ENCODE measurements around the gene NUDT2.

The NUDT2 gene

GRCh38 chr9:34371886-34372466 is 42.6 kb downstream of the NUDT2 start:
- no peak for DNase-seq

GRCh38 chr9:34372467-34373011 is 43.2 kb downstream of the NUDT2 start:
- no peak for DNase-seq

- no peak for DNase-seq
Observed at GRCh38 chr9:34373749-34374148, 44.4 kb downstream of the NUDT2 start.

- no peak for DNase-seq
Observed at GRCh38 chr9:34374339-34374738, 45.0 kb downstream of the NUDT2 start.

- DNase-seq, result no peak
Observed at GRCh38 chr9:34374905-34375552, 45.7 kb downstream of the NUDT2 start.

GRCh38 chr9:34375901-34376595 is 46.7 kb downstream of the NUDT2 start:
- DNase-seq, result no peak

- peak; percentile 95 for DNase-seq
Observed at GRCh38 chr9:34376596-34377403, 47.4 kb downstream of the NUDT2 start, which contains the start of gene MYORG. MYORG (minus strand) TSS chr9:34376898; CDS start chr9:34372943, 3,955 bp downstream.

- no peak for DNase-seq
Observed at GRCh38 chr9:34377404-34377746, 48.0 kb downstream of the NUDT2 start.

GRCh38 chr9:34378376-34379060 is 49.1 kb downstream of the NUDT2 start:
- DNase-seq, result no peak

GRCh38 chr9:34379334-34380033 is 50.1 kb downstream of the NUDT2 start:
- peak; percentile 81 for DNase-seq

- DNase-seq, result no peak
Observed at GRCh38 chr9:34380034-34380510, 50.7 kb downstream of the NUDT2 start.

- peak; percentile 80 for DNase-seq
Observed at GRCh38 chr9:34380511-34381315, 51.3 kb downstream of the NUDT2 start.

GRCh38 chr9:34381323-34381722 is 52.0 kb downstream of the NUDT2 start:
- no peak for DNase-seq

GRCh38 chr9:34382054-34382453 is 52.7 kb downstream of the NUDT2 start:
- no peak for DNase-seq

GRCh38 chr9:34382879-34383278 is 53.5 kb downstream of the NUDT2 start:
- no peak for DNase-seq

- no peak for DNase-seq
Observed at GRCh38 chr9:34383904-34384303, 54.5 kb downstream of the NUDT2 start.

GRCh38 chr9:34384368-34385165 is 55.2 kb downstream of the NUDT2 start:
- no peak for DNase-seq

- DNase-seq, result no peak
Observed at GRCh38 chr9:34385561-34386230, 56.3 kb downstream of the NUDT2 start.

- no peak for DNase-seq
Observed at GRCh38 chr9:34386656-34387055, 57.3 kb downstream of the NUDT2 start.
